SH-SY5Y (cell line): ENCODE results near the gene CNPPD1.

Experiments
- GATA2 ChIP-seq: IDR thresholded peaks from 2 replicates; pipeline ENCODE4 v1.6.1; 2011; ENCODE audit warnings: mild to moderate bottlenecking, low read depth, low read length
- GATA3 ChIP-seq: IDR thresholded peaks from 2 replicates; pipeline ENCODE4 v1.6.1; 2011; ENCODE audit warnings: low read depth, mild to moderate bottlenecking, low read length, moderate library complexity

- no peak for TF ChIP-seq GATA2
- no peak for TF ChIP-seq GATA3
Observed at GRCh38 chr2:219149667-219150066, 27.1 kb downstream of the CNPPD1 start.
